Measurements from ENCODE around the gene STX8.
A peak's percentile ranks its signal among the peaks of the same experiment; 100 is the strongest.

STX8 gene

DNA sequence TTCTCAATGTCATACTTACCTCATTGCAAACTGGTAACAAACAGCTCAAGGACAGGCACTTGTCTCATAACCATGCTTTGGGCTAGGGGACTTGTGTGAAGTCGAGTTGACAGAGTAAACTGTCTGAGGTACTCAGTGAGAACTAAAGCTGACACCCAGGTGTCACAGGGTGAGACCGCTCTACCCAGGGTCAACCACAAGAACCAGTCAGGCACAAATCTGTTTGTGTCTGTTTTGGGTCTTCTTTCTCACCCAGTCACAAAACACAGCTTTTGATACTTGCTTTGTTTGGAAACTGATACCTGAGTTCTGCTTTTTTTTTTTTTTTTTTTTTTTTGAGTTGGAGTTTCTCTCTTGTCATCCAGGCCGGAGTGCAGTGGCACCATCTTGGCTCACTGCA lies 161.1 kb downstream of the STX8 start:
- no peak for DNase-seq (ENCODE audit: low read depth, low spot score)
- in situ Hi-C loops (cut with HindIII; ENCODE audit: low sequenced_read_pairs) = no loop called here
- TF ChIP-seq, protein P1, sequence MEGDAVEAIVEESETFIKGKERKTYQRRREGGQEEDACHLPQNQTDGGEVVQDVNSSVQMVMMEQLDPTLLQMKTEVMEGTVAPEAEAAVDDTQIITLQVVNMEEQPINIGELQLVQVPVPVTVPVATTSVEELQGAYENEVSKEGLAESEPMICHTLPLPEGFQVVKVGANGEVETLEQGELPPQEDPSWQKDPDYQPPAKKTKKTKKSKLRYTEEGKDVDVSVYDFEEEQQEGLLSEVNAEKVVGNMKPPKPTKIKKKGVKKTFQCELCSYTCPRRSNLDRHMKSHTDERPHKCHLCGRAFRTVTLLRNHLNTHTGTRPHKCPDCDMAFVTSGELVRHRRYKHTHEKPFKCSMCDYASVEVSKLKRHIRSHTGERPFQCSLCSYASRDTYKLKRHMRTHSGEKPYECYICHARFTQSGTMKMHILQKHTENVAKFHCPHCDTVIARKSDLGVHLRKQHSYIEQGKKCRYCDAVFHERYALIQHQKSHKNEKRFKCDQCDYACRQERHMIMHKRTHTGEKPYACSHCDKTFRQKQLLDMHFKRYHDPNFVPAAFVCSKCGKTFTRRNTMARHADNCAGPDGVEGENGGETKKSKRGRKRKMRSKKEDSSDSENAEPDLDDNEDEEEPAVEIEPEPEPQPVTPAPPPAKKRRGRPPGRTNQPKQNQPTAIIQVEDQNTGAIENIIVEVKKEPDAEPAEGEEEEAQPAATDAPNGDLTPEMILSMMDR (IDR thresholded peaks at IDR 0.05; ENCODE audit: low read depth, low read length) = no peak
- H3K4me3 ChIP-seq (ENCODE audit: low read depth, low read length) = no peak overlapping the region

DNA sequence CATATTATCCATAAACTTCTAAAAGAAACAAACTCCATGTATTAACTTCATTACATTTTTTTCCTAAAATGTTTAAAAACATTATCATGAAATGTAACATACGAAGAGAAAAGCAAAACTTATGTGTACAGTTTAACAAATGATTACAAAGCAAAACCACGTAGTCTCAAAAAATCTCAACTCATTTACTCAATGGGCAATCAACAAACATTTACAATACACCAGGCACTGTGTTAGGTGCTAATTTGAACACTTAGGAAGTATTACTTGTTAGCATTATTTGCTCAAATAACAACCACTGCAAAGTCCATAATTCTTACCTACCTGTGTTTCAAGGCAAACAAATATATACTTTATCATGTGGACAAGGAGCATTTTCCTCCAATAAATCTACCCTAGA lies 164.9 kb downstream of the STX8 start:
- DNase-seq (ENCODE audit: low read depth, low spot score) = no peak
- H3K4me3 ChIP-seq (ENCODE audit: low read depth, low read length) = no peak overlapping the region

DNA sequence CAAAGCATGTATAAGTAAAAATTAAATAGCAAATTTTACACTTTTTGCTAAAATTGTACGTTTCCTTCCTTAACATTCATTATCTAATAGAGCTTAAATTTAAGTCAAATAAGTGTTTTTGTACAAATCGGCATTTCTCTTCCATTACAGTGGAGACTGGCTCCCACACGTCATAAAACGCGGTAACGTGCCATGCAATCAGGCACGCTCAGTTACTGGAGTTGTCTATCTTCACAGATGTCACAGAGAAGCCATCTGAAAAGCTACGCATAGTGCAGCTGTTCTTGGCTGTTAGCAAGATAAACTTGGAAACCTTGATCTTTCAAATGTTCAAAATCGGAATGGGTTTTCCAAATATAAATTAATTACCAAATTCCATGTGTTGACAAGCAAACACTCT lies 165.3 kb downstream of the STX8 start:
- DNase-seq (ENCODE audit: low read depth, low spot score) = no peak
- in situ Hi-C loops (cut with HindIII; ENCODE audit: low sequenced_read_pairs) = no loop called here
- TF ChIP-seq, protein P1 (IDR thresholded peaks at IDR 0.05; ENCODE audit: low read depth, low read length) = no peak
- no peak overlapping the region for H3K4me3 ChIP-seq (ENCODE audit: low read depth, low read length)

More for the DNA sequence above, 164.9 kb downstream of the STX8 start:
- TF ChIP-seq, protein P1 (IDR thresholded peaks at IDR 0.05; ENCODE audit: low read depth, low read length) = no peak
- in situ Hi-C loops (cut with HindIII; ENCODE audit: low sequenced_read_pairs) = no loop called here

DNA sequence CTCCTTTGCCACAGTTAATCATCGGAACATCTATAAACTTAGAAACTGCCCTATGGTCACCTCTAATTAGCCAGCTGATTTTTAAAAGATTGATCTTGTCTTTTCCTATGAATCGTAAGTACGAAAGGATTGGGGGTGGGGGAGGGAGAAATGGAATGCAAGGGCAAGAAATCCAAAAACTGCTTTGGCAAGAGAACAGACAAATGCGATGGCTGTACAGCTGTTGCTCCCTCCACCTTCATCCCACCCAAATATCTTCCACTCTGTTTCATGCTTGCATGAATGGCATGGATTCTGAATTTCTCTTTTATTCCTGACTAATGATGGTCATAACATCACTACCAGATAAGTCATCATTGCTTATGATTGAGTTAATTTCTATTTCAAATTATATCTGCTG lies 165.7 kb downstream of the STX8 start:
- DNase-seq (ENCODE audit: low read depth, low spot score) = no peak
- in situ Hi-C loops (cut with HindIII; ENCODE audit: low sequenced_read_pairs) = no loop called here
- H3K4me3 ChIP-seq (ENCODE audit: low read depth, low read length) = no peak overlapping the region
- TF ChIP-seq, protein P1 (IDR thresholded peaks at IDR 0.05; ENCODE audit: low read depth, low read length) = no peak

DNA sequence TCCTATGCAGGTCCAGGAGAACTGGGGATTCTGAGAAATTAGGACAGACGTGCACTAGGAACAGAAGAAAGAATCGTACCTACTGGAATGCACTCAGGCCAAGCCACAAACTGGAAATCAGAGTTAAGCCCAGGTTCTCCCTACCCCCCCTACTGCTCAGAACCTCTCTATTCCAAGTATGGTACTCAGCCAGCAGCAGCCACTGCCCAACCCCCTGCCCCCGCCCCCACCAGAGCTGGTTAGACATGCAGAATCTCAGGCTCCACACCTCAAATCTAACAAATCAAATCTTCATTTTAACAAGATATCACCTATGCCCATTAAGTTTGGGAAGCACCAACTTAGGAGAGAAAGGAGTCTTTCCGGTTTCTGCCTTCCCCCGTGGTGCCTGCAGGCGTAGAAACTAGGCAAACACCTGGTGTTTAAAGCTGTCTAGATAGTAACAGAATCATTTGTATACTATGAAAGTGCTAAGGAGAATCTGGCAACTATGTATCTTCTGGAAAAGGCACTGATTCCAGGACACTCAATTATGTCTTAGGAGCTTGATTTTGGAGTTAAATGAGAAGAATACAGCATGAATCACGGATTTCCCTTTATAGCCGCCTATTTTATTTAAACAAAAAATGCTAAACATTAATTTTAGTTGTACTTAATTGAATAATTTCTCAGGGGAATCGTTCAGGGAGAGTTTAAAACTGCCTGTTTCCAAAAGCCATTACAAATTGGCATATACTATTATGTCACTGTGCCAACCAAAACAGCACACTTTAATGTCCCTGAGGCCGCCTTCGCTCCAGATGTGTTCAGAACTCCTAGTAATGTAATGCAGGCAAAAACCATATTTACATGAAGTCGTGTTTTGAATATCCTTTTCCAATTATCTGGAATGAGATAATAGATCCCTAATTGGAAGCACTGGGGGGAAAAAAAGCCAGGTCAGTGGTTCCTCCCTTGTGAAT lies 166.5 kb downstream of the STX8 start:
- in situ Hi-C loops (cut with HindIII; ENCODE audit: low sequenced_read_pairs) = no loop called here
- no peak overlapping the region for H3K4me3 ChIP-seq (ENCODE audit: low read depth, low read length)
- peak; percentile 26 for DNase-seq (ENCODE audit: low read depth, low spot score)
- TF ChIP-seq, protein P1 (IDR thresholded peaks at IDR 0.05; ENCODE audit: low read depth, low read length) = no peak

DNA sequence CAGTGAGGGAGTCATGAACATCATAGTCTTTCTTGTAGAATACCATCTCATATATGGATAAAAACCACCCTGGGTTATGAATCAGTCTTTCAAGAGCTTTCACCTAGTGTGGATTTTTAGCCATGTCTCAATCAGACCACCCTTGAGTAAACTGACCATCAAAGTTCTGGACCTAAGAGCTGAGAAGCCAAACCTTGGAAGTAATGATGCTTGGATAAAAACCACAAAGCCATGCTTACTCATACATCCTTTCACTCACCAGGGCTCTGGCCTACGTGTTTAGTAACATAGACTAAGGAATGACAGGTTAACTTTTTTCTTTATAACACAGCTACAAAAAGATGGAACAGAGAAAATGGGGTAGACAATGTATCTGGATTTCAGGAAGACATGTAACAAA lies 167.2 kb downstream of the STX8 start:
- TF ChIP-seq, protein P1 (IDR thresholded peaks at IDR 0.05; ENCODE audit: low read depth, low read length) = no peak
- no peak overlapping the region for H3K4me3 ChIP-seq (ENCODE audit: low read depth, low read length)
- DNase-seq (ENCODE audit: low read depth, low spot score) = peak; percentile 77
- in situ Hi-C loops (cut with HindIII; ENCODE audit: low sequenced_read_pairs) = no loop called here
